ENCODE results near the gene MPV17L2.

MPV17L2 gene

GRCh38 chr19:18157465-18158063 lies 35.5 kb upstream of the MPV17L2 start:
- no peak for TF ChIP-seq SIN3A (IDR thresholded peaks at IDR 0.05; ENCODE audit: borderline replicate concordance, insufficient read depth, low read length)
- peak; percentile 44 for TF ChIP-seq FOXP2 (optimal IDR thresholded peaks at IDR 0.05; ENCODE audit: borderline replicate concordance, extremely low read depth, extremely low read length, insufficient read depth)

- TF ChIP-seq REST (IDR thresholded peaks at IDR 0.05; ENCODE audit: insufficient read depth in 1 of 2, low read depth in 2 of 2, low read length in 2 of 2) (no peak), FOXP2 (optimal IDR thresholded peaks at IDR 0.05; ENCODE audit: borderline replicate concordance, extremely low read depth, extremely low read length, insufficient read depth) (no peak), SIN3A (IDR thresholded peaks at IDR 0.05; ENCODE audit: borderline replicate concordance, insufficient read depth, low read length) (no peak), TAF1 (IDR thresholded peaks at IDR 0.05; ENCODE audit: borderline replicate concordance, insufficient read depth, low read length) (no peak), POLR2AphosphoS5 (IDR thresholded peaks at IDR 0.05; ENCODE audit: low read depth, low read length) (no peak)
Measured at GRCh38 chr19:18158467-18158866, 34.6 kb upstream of the MPV17L2 start.

GRCh38 chr19:18159810-18160209 lies 33.2 kb upstream of the MPV17L2 start:
- TF ChIP-seq FOXP2 (optimal IDR thresholded peaks at IDR 0.05; ENCODE audit: borderline replicate concordance, extremely low read depth, extremely low read length, insufficient read depth) (no peak), TAF1 (IDR thresholded peaks at IDR 0.05; ENCODE audit: borderline replicate concordance, insufficient read depth, low read length) (no peak), SIN3A (IDR thresholded peaks at IDR 0.05; ENCODE audit: borderline replicate concordance, insufficient read depth, low read length) (no peak), REST (IDR thresholded peaks at IDR 0.05; ENCODE audit: insufficient read depth in 1 of 2, low read depth in 2 of 2, low read length in 2 of 2) (no peak)

GRCh38 chr19:18160493-18160970 lies 32.5 kb upstream of the MPV17L2 start:
- TF ChIP-seq FOXP2 (optimal IDR thresholded peaks at IDR 0.05; ENCODE audit: borderline replicate concordance, extremely low read depth, extremely low read length, insufficient read depth), result no peak
- no peak for TF ChIP-seq TAF1 (IDR thresholded peaks at IDR 0.05; ENCODE audit: borderline replicate concordance, insufficient read depth, low read length)
- no peak for TF ChIP-seq POLR2AphosphoS5 (IDR thresholded peaks at IDR 0.05; ENCODE audit: low read depth, low read length)
- no peak for TF ChIP-seq REST (IDR thresholded peaks at IDR 0.05; ENCODE audit: insufficient read depth in 1 of 2, low read depth in 2 of 2, low read length in 2 of 2)
- TF ChIP-seq SIN3A (IDR thresholded peaks at IDR 0.05; ENCODE audit: borderline replicate concordance, insufficient read depth, low read length), result no peak

GRCh38 chr19:18160971-18161635 lies 31.9 kb upstream of the MPV17L2 start:
- TF ChIP-seq TAF1 (IDR thresholded peaks at IDR 0.05; ENCODE audit: borderline replicate concordance, insufficient read depth, low read length), result no peak
- no peak for TF ChIP-seq POLR2AphosphoS5 (IDR thresholded peaks at IDR 0.05; ENCODE audit: low read depth, low read length)
- no peak for TF ChIP-seq REST (IDR thresholded peaks at IDR 0.05; ENCODE audit: insufficient read depth in 1 of 2, low read depth in 2 of 2, low read length in 2 of 2)
- no peak for TF ChIP-seq FOXP2 (optimal IDR thresholded peaks at IDR 0.05; ENCODE audit: borderline replicate concordance, extremely low read depth, extremely low read length, insufficient read depth)
- TF ChIP-seq SIN3A (IDR thresholded peaks at IDR 0.05; ENCODE audit: borderline replicate concordance, insufficient read depth, low read length), result no peak

All from PFSK-1 (cell line).